ENCODE results near the gene TPCN1.

Gene TPCN1

GRCh38 chr12:113347107-113347506, 125.8 kb downstream of the TPCN1 start:
- no peak for FAIRE-seq

DNA sequence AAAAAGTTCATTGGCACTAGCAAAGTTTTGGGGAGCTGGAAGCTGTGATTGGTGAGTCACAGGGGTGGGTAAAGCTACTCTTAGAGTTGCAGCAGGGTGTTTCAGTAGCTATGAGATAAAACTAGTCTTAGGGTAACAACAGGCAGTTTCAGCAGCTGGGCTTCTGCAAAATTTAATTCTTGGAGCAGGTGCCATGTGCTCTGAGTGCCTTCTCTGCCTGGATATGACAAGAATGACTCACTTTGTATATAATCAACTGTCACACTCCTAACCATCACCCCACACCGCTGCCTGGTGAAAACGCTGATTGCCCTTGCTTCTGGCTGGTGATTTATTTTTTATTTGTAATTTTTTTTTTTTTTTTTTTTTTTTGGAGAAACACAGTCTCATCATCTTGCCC, 126.6 kb downstream of the TPCN1 start:
- no peak for FAIRE-seq

Data from endometrium (tissue), 2 donors.